ENCODE results near the gene NTF3. TPM values are rescaled to one million over a fixed set of nuclear protein-coding genes. Genes with fewer than 3 reads are reported as not detected.

Gene NTF3
- total RNA-seq, 6 experiments from 2014 or later: 5.2 to 9.5 (median 8.6) TPM

GRCh38 chr12:5497329-5498053 lies 65.6 kb downstream of the NTF3 start:
- H3K27ac Mint-ChIP-seq: peak overlapping the region; percentile 20
- DNase-seq: no peak
- H3K9me3 Mint-ChIP-seq: no peaks in the 10 kb centered on the region
- no peak overlapping the region for H3K4me3 Mint-ChIP-seq
- H3K27me3 Mint-ChIP-seq (ENCODE audit: insufficient read depth): peaks cover 3% of the 10 kb centered on the region; the same call in 1 of the 2 replicates
- H3K36me3 Mint-ChIP-seq (ENCODE audit: low read depth): peaks cover 5% of the 10 kb centered on the region
- no peak for TF ChIP-seq CTCF (IDR thresholded peaks at IDR 0.05)
- H3K4me1 Mint-ChIP-seq (ENCODE audit: low read depth): peaks cover 70% of the 10 kb centered on the region

- Mint-ChIP-seq H3K27ac (peak overlapping the region; percentile 97), H3K4me1 (ENCODE audit: low read depth) (peaks cover 66% of the 10 kb centered on the region), H3K36me3 (ENCODE audit: low read depth) (peaks cover 5% of the 10 kb centered on the region), H3K9me3 (no peaks in the 10 kb centered on the region), H3K27me3 (ENCODE audit: insufficient read depth) (peaks cover 3% of the 10 kb centered on the region; the same call in 1 of the 2 replicates), H3K4me3 (no peak overlapping the region)
- TF ChIP-seq CTCF (IDR thresholded peaks at IDR 0.05): no peak
- no peak for DNase-seq
Observed at GRCh38 chr12:5498076-5498475, 66.2 kb downstream of the NTF3 start.

- Mint-ChIP-seq H3K4me3 (no peak overlapping the region), H3K27ac (peak overlapping the region; percentile 97), H3K4me1 (ENCODE audit: low read depth) (peaks cover 63% of the 10 kb centered on the region), H3K27me3 (ENCODE audit: insufficient read depth) (peaks cover 3% of the 10 kb centered on the region; the same call in 1 of the 2 replicates), H3K9me3 (no peaks in the 10 kb centered on the region), H3K36me3 (ENCODE audit: low read depth) (peaks cover 5% of the 10 kb centered on the region)
- no peak for TF ChIP-seq CTCF (IDR thresholded peaks at IDR 0.05)
- DNase-seq: no peak
Observed at GRCh38 chr12:5498806-5499205, 66.9 kb downstream of the NTF3 start.

- DNase-seq: peak; percentile 93
- no peak for TF ChIP-seq CTCF (IDR thresholded peaks at IDR 0.05)
- peak overlapping the region; percentile 97 for H3K27ac Mint-ChIP-seq
Observed at GRCh38 chr12:5499566-5500330, 67.8 kb downstream of the NTF3 start.

GRCh38 chr12:5500331-5500659 lies 68.4 kb downstream of the NTF3 start:
- DNase-seq: no peak

More at GRCh38 chr12:5499566-5500330, 67.8 kb downstream of the NTF3 start:
- H3K36me3 Mint-ChIP-seq (ENCODE audit: low read depth): peaks cover under 1% of the 10 kb centered on the region
- peak overlapping the region; percentile 28; the same call in 1 of the 2 replicates for H3K4me3 Mint-ChIP-seq
- no peaks in the 10 kb centered on the region for H3K9me3 Mint-ChIP-seq
- H3K4me1 Mint-ChIP-seq (ENCODE audit: low read depth): peaks cover 60% of the 10 kb centered on the region
- peaks cover 3% of the 10 kb centered on the region; the same call in 1 of the 2 replicates for H3K27me3 Mint-ChIP-seq (ENCODE audit: insufficient read depth)

More at GRCh38 chr12:5500331-5500659, 68.4 kb downstream of the NTF3 start:
- H3K4me1 Mint-ChIP-seq (ENCODE audit: low read depth): peaks cover 55% of the 10 kb centered on the region
- no peaks in the 10 kb centered on the region for H3K9me3 Mint-ChIP-seq
- TF ChIP-seq CTCF (IDR thresholded peaks at IDR 0.05): no peak
- H3K27ac Mint-ChIP-seq: peak overlapping the region; percentile 97
- peak overlapping the region; percentile 9; the same call in 1 of the 2 replicates for H3K4me3 Mint-ChIP-seq
- H3K27me3 Mint-ChIP-seq (ENCODE audit: insufficient read depth): peaks cover 3% of the 10 kb centered on the region; the same call in 1 of the 2 replicates
- no peaks in the 10 kb centered on the region; the same call in none of the 2 replicates for H3K36me3 Mint-ChIP-seq (ENCODE audit: low read depth)

Data from HFFc6 (cell line).